ENCODE data around the gene TBC1D28.
"Not testable (repeated sequence)": the region's sequence is repeated elsewhere in the genome, so short reads cannot be mapped to it uniquely, and the experiment has no call there.

Gene TBC1D28

GRCh38 chr17:18644291-18644690 is at the start of gene TBC1D28:
TSS of gene TBC1D28 (minus strand) at chr17:18644391. CDS start at chr17:18641352, 3,039 bp downstream.
- not testable (repeated sequence) for H3K4me3 ChIP-seq (ENCODE audit: control insufficient read depth, low read depth, low read length); DNase-seq (ENCODE audit: low read depth)

DNA sequence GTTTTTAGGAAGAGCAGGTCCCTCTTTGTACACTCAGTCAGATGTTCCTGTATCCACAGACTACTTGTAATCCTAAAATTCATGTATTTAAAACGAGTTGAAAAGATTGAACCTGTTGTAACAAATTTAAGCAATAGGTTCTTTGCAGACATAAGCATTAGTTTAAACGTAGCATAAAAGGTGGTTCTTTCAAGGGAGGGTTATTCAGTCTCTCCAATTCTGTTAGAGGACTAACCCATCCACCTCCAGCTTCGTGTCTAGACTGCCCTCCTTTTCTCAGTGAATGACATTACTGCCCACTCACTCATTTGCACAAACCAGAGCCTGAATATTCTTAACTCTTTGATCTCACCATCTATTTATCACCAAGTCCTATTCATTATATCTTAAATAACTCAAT is 38.5 kb upstream of the TBC1D28 start:
- DNase-seq (ENCODE audit: low read depth), result not testable (repeated sequence)
- peak overlapping the region; percentile 53 for H3K4me3 ChIP-seq (ENCODE audit: control insufficient read depth, low read depth, low read length)

- H3K4me3 ChIP-seq (ENCODE audit: control insufficient read depth, low read depth, low read length), result peak within 1 kb of the TSS; percentile 53
- peak; percentile 96 for DNase-seq (ENCODE audit: low read depth)
Observed at GRCh38 chr17:18681767-18682571, 37.8 kb upstream of the TBC1D28 start, which contains the start of gene FOXO3B. TSS of gene FOXO3B (minus strand) at chr17:18682314. CDS start at chr17:18681651, 663 bp downstream.

- DNase-seq (ENCODE audit: low read depth), result not testable (repeated sequence)
Observed at GRCh38 chr17:18677381-18677780, 33.2 kb upstream of the TBC1D28 start.

GRCh38 chr17:18676928-18677327 is 32.7 kb upstream of the TBC1D28 start:
- H3K4me3 ChIP-seq (ENCODE audit: control insufficient read depth, low read depth, low read length); DNase-seq (ENCODE audit: low read depth): not testable (repeated sequence)

More at GRCh38 chr17:18677381-18677780, 33.2 kb upstream of the TBC1D28 start:
- H3K4me3 ChIP-seq (ENCODE audit: control insufficient read depth, low read depth, low read length), result not testable (repeated sequence)

- not testable (repeated sequence) for H3K4me3 ChIP-seq (ENCODE audit: control insufficient read depth, low read depth, low read length); DNase-seq (ENCODE audit: low read depth)
Observed at GRCh38 chr17:18672395-18673227, 28.4 kb upstream of the TBC1D28 start.

DNA sequence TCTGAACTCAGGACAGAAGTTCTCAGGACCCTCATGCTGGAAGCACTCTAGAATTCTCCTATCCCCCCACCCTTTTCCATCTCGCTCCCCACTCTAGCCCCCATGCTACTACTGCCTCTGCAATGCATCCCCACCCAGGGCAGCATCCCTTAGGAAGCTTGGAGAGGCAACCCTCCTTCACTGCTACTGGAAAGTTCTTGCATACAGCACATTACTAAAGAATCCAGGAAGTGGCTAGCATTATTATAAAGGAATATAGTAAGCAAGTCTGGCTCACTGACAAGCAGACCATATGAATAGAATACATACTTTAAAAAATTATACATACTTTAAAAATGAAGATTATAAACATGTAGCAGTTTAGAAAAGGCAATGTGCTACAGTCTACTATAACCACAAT is 24.4 kb upstream of the TBC1D28 start:
- DNase-seq (ENCODE audit: low read depth), result not testable (repeated sequence)

DNA sequence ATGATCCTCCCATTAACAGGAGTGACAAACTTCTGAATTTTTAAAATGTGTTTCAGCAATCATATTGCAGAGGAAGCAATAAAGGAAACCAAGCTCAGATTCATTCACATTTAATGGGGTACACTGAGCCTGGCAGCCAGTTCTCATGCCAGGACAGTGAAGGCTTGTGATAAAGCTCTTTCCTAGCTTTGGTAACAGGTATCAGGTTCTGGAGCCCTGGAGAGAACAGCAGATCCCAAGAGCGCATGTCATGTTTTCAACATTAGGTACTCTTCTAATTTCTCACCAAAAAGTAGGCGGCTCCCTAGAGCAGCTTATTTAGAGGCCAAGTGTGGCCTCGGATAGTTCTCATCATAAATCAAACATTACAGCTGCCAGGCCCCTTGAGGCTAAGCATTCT is 23.3 kb upstream of the TBC1D28 start:
- not testable (repeated sequence) for DNase-seq (ENCODE audit: low read depth); H3K4me3 ChIP-seq (ENCODE audit: control insufficient read depth, low read depth, low read length)

More for the DNA sequence above, 24.4 kb upstream of the TBC1D28 start:
- H3K4me3 ChIP-seq (ENCODE audit: control insufficient read depth, low read depth, low read length), result not testable (repeated sequence)

- not testable (repeated sequence) for DNase-seq (ENCODE audit: low read depth); H3K4me3 ChIP-seq (ENCODE audit: control insufficient read depth, low read depth, low read length)
Observed at GRCh38 chr17:18666326-18666725, 22.1 kb upstream of the TBC1D28 start.

GRCh38 chr17:18661924-18662624 is 17.9 kb upstream of the TBC1D28 start:
- not testable (repeated sequence) for DNase-seq (ENCODE audit: low read depth); H3K4me3 ChIP-seq (ENCODE audit: control insufficient read depth, low read depth, low read length)

GRCh38 chr17:18650094-18650493 is 5.9 kb upstream of the TBC1D28 start:
- not testable (repeated sequence) for DNase-seq (ENCODE audit: low read depth); H3K4me3 ChIP-seq (ENCODE audit: control insufficient read depth, low read depth, low read length)

- not testable (repeated sequence) for H3K4me3 ChIP-seq (ENCODE audit: control insufficient read depth, low read depth, low read length); DNase-seq (ENCODE audit: low read depth)
Observed at GRCh38 chr17:18643124-18643523, 1.1 kb downstream of the TBC1D28 start.

DNA sequence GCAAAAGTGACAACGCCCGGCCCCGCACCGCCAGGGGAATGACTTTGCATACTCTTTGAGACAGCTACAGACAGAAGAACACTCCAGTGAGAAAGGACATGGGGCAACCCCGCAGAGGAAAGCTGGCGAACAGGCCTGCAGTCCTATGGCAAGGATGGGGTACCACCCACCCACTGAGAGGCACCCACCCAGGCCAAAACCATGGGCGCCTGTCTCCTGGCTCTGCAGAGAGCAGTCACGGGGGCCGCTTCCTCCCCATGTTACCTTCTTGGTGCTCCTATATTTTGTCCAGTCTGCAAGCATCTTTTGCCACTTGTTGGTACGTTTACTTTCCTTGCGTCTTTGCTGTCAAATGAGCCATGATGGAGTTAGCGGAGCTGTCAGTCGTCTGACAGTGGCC is 5.8 kb downstream of the TBC1D28 start:
- DNase-seq (ENCODE audit: low read depth); H3K4me3 ChIP-seq (ENCODE audit: control insufficient read depth, low read depth, low read length): not testable (repeated sequence)

DNA sequence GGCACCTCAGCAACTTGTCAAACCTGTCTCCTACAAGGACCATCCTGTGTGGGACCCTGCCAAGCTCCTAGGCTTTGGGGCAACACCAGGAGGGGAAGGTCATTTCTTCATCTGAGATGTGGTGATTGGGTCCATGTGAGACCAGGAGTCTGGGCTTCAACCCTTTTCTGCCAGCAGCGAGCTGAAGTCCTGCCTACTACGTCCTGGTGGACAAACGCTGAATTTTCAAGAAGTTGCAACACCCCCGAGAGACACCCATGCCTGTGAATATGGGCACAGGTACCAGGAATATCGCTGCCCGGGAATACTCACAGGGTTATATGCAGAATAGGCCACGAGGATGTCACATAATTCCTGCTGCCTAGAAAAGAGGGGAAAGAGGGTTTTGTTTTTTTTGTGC is 8.0 kb downstream of the TBC1D28 start:
- DNase-seq (ENCODE audit: low read depth); H3K4me3 ChIP-seq (ENCODE audit: control insufficient read depth, low read depth, low read length): not testable (repeated sequence)

- not testable (repeated sequence) for H3K4me3 ChIP-seq (ENCODE audit: control insufficient read depth, low read depth, low read length); DNase-seq (ENCODE audit: low read depth)
Observed at GRCh38 chr17:18635773-18636172, 8.4 kb downstream of the TBC1D28 start.

DNA sequence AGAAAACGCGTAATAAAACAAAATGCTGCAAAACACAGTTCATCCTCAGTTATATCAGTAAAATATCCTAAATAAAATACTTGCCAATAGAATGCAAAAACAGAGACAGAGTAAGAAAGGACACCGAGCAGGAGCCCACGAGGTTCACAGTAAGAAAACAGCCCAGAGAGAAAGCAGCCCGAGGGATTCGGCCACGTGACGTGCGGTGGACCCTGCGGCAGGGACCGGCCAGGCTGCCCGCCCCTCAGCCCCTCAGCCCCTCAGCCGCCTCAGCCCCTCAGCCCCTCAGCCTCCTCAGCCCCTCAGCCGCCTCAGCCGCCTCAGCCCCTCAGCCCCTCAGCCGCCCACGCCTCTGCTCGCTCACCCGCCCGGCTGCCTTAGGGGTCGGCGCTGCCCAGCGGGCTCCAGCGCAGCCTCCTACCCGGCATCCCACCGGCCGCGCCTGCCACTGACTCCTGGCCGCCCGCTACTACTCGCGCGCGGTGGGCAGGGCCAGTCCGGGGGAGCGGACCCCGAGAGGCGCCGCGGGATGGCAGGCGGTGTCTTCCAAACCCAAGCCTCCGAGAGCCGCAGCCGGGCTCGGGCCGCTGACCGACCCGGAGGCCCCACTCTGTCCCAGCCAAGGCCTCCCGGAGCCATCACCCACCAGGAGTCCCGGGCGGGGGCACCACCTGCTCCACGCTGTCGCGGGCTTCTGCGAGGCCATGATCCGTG is 9.5 kb downstream of the TBC1D28 start:
- H3K4me3 ChIP-seq (ENCODE audit: control insufficient read depth, low read depth, low read length), result peak overlapping the region; percentile 9
- DNase-seq (ENCODE audit: low read depth), result not testable (repeated sequence)
